GM11168 (cell line): ENCODE results near the gene C16orf95.
"Not testable (repeated sequence)": the region's sequence is repeated elsewhere in the genome, so short reads cannot be mapped to it uniquely, and the experiment has no call there.

Experiments used
- in situ Hi-C: fragments of 300-500 bp; cut with MboI; formaldehyde crosslinking; loops from one replicate; pipeline ENCODE4 v1.12.0; 2022; ENCODE audit warnings: low sequenced_read_pairs; ENCODE audit not compliant: unreplicated experiment

The C16orf95 gene

DNA sequence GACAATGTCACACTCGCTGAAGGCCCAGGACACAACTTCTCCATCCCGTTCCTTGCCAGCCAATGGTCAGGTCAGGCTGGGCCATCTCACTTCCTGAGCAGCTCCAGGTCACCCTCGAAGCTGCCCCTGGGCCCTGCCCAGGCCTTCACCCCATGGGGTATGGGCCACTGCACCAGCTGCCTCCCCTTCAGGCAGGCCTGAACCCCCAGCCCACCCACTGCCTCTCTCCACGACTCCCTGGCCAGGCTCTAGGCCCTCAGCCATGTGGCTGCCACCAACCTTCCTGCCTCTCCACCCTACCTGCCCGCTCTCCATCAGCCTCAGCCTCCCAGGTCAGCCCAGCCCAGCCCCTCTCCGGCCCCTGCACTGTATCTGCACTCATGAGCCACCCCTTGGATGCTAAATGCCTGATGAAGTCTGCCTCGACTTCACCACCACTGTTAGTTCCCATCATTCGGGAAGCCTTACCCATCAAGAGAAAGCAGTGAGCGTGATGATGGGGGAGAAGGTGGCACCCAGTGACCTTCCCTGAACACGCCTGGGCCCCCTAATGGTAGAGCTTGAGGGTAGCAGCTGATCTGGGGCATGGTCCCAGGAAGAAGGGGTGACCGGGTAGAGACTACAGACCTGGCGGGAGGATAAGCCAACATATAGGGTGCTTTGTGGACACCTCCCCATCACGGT lies 30.9 kb upstream of the C16orf95 start:
- in situ Hi-C loops, result no loop called here

DNA sequence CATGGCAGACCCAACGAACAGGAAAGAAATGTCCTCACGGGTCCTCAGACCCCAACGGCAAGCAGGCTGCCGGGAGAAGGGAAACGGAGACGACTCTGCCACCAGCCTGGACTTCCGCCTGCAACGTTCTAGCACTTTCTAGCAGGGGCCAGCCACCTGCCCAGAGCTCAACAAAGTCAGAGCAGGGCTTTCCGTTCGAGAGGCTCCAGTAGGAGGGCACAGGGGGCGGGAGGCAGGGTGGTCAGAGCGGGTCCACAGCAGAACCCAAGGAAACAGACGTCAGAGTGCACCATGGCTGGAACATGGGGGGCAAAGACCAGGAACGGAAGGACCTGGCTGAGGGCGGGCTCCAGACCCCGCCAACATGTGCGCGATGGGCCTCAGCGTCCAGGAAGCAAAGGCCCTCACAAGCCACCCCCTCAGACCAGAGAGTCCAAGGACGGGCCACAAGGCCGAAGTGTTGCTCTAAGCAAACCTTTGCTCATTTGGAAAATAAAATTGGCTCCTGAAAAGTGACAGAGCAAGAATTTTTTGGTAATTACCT lies 29.4 kb upstream of the C16orf95 start:
- in situ Hi-C loops, result no loop called here

DNA sequence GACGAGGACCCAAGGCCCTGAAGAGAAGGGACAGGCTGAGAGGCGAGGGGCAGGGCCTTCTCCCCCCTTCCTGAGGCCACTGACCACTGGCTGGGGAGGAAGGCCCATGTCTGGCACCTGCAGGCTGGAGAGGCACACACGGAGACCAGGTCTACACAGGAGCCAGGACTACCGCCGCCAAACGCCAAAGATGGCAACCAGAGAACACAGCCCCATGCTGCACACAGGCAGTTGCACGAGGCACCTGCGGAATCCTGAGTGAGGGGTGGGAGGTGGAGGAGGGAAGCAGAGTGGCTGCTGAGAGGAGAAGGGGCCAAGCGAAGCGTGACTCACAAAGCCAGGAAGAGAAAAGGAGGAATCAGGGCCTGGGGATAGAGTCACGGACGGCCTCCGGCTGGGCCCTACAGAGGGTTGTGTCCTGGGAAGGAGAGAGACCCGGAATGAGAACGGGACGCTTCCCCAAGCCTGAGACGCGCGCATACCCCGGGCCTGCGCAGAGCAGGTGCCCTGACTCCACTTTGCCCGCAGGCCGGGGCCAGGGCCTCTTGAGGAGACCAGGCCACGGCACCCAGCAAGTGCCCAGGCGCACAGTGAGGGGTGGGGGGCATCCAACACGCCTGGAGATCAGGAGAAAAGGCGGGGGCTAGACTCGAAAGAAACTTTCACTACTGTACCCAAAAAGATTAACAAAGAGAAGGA lies 28.7 kb upstream of the C16orf95 start:
- in situ Hi-C loops, result no loop called here

DNA sequence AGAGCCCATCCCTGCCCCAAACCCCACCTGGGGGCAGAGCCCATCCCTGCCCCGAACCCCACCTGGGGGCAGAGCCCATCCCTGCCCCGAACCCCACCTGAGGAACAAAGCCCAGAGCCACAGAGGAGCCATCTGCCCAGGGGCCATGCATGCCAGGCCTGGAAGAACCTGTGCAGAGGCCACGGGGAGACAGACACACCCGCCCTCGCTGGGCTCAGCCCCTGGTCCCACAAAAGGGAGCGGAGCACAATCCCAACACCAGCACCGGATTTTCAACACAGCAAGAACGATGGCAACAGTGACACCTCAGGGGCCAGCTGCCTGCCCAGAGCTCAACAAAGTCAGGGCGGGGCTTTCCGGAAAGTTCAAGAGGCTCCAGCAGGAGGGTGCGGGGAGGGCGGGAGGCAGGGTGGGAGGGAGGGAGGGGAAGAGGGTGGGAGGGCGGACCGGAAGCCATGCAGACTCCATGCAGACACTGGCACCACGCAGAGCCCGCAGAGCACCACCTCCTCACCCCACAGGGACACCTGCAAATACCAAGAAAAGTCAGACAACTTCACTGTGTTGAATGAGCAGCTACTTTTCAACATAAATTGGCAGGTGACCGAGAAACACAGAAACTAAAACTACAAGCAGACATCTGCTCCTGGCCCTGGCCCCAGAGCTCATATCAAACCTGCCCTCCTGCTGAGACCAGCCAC lies 27.9 kb upstream of the C16orf95 start:
- in situ Hi-C loops, result no loop called here

DNA sequence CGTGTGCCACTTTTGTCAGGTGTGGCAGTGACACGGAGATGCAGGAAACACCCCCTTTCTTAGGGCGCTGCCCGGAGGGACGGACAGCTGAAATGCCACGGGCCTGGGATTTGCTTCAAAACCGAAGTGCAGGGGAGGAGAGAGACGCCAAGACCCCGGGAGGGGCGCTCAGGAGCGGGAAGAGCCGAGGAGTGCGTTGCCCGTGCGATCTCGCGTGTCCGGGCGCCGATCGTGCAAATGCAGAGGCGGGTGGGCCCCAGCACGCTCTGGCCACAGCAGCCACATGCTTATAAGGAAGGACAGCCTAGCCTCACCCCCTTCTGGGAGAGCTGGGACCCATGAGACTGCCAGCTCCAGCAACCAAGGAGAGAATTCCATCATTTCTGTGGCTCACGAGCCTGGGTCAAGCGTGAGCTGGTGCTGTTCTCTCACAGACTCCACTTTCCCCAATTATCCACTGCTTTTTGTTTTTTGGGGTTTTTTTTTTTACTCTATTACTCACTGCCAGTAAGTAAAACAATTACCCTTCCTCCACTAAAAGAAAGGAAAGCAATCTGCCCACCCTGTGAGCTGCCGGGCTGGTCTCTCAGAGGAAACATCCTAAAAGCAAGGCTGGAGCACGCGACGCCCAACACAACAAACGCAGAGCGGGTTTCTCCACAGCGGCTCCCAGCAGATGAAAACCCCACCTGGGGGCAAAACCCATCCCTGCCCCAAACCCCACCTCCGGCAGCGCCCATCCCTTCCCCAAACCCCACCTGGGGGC lies 27.2 kb upstream of the C16orf95 start:
- in situ Hi-C loops, result no loop called here

DNA sequence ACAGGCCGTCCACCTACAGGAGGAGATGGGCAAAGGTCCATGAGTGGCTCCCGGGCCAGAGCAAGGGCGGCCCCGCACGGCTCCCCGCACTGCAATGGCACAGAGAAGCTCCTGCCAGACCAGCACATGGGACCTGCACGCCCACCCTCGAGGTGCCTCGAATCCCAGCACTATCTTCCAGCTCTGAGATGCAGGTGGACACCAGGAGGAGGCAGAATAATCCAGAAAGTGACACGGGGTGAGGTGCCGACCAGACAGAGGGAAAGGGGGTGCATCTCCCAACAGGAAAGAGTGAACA lies 26.5 kb upstream of the C16orf95 start:
- in situ Hi-C loops, result no loop called here

DNA sequence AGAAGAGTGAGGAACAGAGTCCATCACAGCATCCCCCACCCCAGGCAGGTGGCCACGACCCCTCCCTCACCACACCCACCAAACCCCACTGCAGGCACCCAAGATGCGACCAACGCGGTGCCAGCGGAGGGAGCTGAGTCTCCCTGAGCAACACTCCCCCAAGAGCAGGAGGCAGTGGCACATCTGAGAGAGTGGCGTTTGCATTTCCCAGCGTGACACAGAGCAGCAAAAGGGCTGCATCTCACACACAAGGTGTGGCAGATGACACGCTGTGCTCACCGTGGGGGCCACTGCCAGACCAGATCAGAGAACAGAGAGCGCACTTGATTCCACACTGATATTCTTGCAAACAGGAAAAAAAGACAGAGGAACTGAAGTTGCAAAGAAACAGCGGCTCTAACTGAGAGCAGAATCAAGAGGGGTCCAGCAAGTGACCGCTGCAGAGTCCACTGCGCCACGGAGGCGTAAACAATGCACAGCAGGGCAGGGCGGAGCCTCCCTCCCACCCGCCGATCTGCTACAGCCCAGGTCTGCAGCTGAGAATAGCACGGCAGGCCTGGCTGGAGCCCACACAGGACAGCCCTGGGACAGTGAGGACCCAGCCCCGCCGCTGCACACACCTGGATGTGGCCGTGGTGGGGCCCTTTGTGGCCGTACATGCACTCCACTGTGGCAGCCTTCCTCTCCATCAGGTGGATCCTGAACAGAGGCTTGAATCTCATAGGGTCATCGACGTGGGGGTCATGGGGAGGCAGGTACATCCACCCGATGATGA lies 26.0 kb upstream of the C16orf95 start:
- in situ Hi-C loops, result no loop called here

DNA sequence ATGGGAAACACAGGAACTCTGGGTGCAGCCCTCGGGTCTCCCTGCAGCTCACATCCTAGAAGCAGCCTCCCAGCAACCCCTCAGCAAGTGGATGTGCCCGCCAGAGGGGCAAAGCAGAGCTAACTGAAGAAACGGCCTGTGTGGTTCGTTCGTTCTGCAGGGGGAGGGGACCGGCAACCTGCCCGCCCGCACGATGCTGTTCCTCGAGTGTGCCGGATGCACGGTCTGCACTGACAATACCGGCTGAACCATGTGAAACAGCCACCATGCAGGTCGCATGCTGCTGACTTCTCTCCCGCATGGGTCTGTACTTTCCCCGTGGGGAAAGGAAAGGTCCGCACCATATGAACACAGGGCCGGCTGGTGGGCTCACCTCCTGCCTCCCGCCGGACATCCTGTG lies 25.3 kb upstream of the C16orf95 start:
- in situ Hi-C loops, result no loop called here

DNA sequence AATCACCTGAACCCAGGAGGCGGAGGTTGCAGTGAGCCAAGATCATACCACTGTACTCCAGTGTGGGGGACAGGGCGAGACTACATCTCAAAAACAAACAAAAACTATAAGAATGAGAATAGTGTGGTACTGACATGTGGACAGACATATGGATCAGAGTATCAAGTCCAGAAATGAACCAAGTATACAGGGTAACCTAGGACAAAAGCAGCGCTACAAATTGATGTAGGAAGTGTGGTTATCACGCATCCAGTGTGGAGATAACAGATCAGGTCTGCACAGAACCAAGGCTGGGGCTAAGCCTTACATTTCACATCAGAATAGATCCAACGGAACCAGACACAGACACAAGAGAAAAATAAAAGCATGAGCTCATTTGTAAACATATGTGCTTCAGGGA lies 23.0 kb upstream of the C16orf95 start:
- in situ Hi-C loops, result no loop called here

DNA sequence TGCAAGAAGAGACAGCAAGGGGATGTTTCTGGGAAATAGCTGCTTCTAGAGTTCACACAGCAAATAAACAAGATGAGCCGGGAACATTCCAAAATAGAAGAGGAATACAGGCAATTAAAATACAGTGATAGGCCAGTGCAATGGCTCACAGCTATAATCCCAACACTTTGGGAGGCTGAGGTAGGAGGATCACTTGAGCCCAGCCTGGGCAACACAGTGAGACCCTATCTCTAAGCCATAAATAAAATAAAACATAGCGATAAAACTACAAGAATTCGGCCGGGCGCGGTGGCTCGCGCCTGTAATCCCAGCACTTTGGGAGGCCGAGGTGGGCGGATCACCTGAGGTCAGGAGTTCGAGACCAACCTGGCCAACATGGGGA lies 22.5 kb upstream of the C16orf95 start:
- in situ Hi-C loops, result not testable (repeated sequence)

DNA sequence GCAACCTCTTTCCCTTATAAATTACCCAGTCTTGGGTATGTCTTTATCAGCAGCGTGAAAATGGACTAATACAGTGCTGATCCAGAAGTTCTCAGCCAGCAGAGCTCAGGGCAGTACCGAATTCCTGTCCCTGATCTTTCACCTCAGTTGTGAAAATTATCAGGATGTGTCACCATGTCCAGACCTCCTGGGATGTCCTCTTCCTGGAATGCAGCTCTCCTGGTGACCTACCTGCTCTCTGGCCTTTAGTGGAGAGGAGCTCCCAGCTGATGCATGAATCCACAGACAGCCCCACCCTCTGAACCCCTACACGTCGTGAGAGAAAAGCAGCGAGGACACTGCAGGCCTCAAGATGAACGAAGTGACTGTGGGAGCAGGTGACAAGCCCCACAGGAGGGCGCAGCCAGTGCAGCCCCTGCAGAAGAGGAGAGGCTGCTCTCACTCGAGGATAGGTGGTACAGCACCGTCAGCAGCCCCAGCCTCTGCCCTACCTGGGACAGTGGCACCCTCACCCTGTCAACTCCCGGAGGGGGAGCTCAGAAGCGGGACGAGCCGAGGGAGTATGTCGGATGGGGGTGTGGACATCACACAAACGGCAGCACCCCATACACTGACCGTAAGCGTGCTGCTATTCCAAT lies 22.0 kb upstream of the C16orf95 start:
- in situ Hi-C loops, result no loop called here

DNA sequence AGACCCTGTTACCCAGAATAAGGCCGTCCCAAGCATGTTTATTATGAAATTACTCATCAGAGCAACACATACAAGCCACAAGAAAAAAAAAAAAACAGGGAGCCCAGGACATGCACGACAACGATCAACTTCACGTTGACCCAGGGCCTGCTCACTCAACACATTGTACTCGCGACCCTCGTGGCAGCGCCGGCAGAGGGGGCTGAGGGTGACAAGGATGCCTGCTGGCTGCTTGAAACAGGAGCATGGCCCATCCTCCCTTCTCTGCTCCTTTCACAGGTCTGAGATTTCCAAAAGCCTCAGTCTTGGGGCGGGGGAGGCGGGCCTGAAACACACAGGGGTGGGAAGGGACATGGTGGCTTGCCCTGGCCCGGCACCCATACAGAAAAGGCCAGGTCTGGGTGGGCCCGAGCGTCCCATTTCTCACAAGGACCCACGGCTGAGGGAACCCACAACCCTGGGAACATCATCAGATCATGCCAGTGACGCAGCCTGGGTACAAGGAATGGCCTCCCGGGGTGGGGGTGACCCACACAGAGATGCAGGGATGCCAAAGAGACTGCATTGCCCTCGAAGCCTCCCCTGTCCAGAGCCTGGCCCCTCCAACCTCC lies 21.1 kb upstream of the C16orf95 start:
- in situ Hi-C loops, result no loop called here

DNA sequence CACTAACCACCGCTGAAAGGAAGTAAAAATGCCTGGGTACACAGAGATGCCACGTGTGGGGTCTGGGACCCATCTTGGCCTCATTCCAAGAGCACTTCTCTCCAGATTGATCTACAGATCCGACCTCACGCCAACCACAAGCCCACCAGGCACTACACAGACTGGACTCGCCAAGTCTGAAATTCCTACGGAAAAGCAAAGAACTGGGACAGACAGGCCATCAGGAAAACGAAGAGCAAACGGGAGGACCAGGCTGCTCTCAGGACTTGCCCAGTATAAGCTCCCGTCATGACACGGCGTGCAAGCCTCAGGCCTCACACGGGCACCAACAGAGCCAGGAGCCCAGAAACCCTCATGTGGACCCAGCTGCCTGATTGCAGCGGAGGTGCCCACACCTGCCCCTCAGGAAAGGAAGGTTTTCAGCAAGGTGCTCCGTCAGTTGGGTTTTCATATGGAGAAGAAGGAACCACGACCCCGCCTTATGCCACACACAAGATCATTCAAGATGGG lies 20.1 kb upstream of the C16orf95 start:
- in situ Hi-C loops, result no loop called here

DNA sequence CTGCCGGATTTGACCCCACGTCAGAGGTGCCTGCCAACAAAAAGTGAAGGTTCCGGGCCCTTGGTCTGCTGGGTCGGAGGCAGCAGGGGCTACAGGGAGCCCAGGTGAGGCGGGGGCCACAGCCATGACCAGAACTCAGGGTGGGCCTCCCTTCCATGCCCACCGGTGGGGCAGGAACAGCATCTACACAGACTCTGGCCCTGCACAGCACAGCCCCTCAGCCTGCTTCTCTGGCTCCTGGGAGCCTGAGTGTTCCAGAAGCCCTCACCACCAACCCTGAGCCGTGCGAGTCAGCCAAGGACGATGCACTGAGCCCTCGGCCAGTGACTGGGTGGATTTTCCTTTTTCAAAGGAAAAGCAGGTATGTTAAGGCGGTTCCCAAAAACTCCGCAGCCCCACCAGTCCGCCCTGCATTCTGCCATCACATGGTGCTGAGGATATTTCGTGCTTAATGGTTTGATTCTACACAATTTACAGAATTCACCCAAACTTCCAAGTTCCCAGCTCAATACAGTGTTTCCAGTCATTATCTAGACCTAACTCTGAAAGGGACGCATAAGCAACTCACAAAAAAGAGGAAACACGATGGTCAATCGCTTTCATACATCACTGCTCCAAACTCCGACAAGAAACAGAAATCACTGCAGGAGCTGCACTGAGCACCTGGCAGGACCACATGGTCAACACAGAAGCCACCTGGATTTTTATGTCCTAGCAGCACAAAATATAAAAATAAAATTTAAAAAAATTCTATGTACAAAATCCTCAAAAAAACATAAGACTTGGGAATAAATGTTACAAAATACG lies 19.4 kb upstream of the C16orf95 start:
- in situ Hi-C loops, result no loop called here

DNA sequence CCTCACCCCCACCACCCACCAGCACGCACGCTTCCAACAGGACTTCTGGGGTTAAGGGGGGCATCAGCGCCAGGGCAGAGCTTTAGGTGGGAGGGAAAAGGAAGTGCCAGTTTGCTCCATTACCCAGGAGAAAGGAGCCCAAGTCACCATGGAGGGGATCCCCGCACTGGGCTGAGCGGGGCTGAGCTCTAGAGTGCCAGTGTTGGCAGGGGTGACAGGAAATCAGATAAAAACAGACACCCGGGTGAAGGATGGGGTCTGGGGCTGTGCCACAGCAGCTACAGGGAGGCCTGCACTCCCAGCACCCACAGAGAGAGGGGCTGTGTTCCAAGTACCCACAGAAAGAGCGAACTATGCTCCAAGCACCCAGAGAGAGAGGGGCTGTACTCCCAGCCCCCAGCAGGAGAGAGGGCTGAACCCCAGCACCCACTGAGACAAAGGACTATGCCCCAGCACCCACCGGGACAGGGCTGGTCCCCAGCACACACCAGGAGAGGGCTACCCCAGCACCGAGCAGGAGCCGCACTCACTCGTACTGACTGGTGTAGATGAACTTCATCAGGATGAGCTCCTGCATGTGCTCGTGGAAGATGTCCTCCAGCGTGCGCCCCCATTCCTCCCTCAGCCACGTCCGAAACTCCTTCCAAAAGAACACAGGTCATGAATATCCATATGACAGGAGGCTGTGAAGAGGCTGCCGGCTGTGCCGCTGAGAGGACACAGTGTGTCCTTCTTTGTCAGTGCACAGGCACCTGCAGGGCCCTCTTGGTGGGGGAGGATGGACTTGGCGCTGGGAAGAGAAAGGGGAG lies 18.6 kb upstream of the C16orf95 start:
- in situ Hi-C loops, result no loop called here

DNA sequence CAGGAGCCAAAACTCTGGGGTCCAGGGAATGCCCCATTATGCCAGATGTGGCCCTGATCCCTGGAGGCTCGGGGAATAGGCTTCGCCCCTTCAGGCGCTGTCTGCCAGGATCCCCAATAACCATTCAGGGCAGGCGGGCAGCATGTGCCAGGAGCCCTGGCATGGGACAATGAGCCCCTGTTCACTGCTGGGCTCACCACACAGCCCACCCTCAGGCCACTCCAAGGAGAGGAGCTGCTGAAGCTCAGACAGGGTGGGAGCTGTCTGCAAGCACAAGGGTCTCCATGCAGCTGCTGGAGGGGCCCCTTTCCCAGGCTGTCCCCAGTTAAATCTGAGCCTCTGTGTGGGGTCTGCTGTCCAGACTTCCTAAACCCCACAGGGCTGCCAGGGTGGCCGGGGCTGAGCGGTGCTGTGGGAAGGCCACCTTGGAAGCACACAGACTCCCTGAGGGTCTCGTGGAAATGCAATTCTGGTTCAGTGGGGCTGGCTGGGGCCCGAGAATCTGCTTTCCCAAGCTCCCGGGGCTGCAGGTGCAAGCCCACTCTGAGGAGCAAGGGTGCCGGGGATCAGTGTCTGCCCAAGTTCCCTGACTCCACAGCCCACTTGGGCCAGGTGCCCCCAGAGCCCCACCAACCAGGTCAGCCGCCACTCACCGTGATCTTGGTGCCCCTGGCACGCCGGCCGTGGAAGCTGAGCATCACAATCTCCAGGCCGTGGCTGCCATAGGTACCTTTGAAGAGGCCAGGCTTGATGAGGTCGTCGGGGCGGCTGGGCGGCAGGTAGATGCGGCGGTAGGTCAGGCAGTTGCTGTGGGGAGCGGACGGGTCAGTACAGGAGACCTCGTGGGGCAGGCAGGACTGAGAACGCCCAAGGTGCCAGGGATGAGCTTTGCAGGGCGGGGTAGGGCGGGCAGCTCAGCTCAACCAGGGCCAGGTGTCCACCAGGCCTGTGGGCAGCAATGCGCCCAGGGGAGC lies 17.7 kb upstream of the C16orf95 start:
- in situ Hi-C loops, result no loop called here
